SKM-1 treated with dmso at 0.1 percent for 144 hours (cell line): ENCODE results near the gene SMARCD2.

Experiments used
- DNase-seq: peaks from one replicate; lab custom pipeline; 2025; ENCODE audit not compliant: unreplicated experiment; lab: John Stamatoyannopoulos, UW

The SMARCD2 gene

GRCh38 chr17:63833026-63833740 lies 9.3 kb downstream of the SMARCD2 start:
- no peak for DNase-seq

GRCh38 chr17:63832455-63832854 lies 10.0 kb downstream of the SMARCD2 start:
- no peak for DNase-seq

GRCh38 chr17:63832014-63832413 lies 10.5 kb downstream of the SMARCD2 start:
- DNase-seq, result no peak

- DNase-seq, result no peak
Observed at GRCh38 chr17:63831505-63831904, 11.0 kb downstream of the SMARCD2 start.

GRCh38 chr17:63830904-63831491 lies 11.5 kb downstream of the SMARCD2 start:
- no peak for DNase-seq

GRCh38 chr17:63830278-63830677 lies 12.2 kb downstream of the SMARCD2 start:
- DNase-seq, result no peak

GRCh38 chr17:63828936-63829335 lies 13.5 kb downstream of the SMARCD2 start:
- no peak for DNase-seq

GRCh38 chr17:63827801-63828221 lies 14.7 kb downstream of the SMARCD2 start:
- DNase-seq, result no peak

GRCh38 chr17:63827002-63827800 lies 15.3 kb downstream of the SMARCD2 start, which contains the start of the genes FTSJ3 and PSMC5:
Gene FTSJ3 (minus strand): TSS chr17:63827663. CDS start chr17:63826902, 761 bp downstream.
Gene PSMC5 (plus strand): TSS chr17:63827431. CDS start chr17:63827491, 60 bp downstream.
- DNase-seq, result peak; percentile 93

GRCh38 chr17:63826468-63827001 lies 15.9 kb downstream of the SMARCD2 start:
- no peak for DNase-seq

- no peak for DNase-seq
Observed at GRCh38 chr17:63824362-63824761, 18.1 kb downstream of the SMARCD2 start.

GRCh38 chr17:63823659-63824331 lies 18.7 kb downstream of the SMARCD2 start:
- DNase-seq, result no peak

- DNase-seq, result no peak
Observed at GRCh38 chr17:63822537-63822936, 19.9 kb downstream of the SMARCD2 start.

GRCh38 chr17:63821804-63822203 lies 20.7 kb downstream of the SMARCD2 start:
- no peak for DNase-seq

- DNase-seq, result no peak
Observed at GRCh38 chr17:63820963-63821561, 21.4 kb downstream of the SMARCD2 start.

- no peak for DNase-seq
Observed at GRCh38 chr17:63819585-63820537, 22.6 kb downstream of the SMARCD2 start.

GRCh38 chr17:63819131-63819530 lies 23.4 kb downstream of the SMARCD2 start:
- DNase-seq, result no peak

- DNase-seq, result no peak
Observed at GRCh38 chr17:63817736-63818385, 24.6 kb downstream of the SMARCD2 start.

GRCh38 chr17:63816669-63817068 lies 25.8 kb downstream of the SMARCD2 start:
- DNase-seq, result no peak
